Measurements from ENCODE around the gene HS3ST2. TPM values are rescaled to one million over a fixed set of nuclear protein-coding genes. Genes with fewer than 3 reads are reported as not detected.
A peak's percentile ranks its signal among the peaks of the same experiment; 100 is the strongest.

HS3ST2 gene
- total and polyA plus RNA-seq, 8 donors = 0.10 to 2.7 (median 0.40) TPM; not detected in 2

GRCh38 chr16:22784690-22785214, 29.2 kb upstream of the HS3ST2 start:
- WGBS, 5 donors = 76 to 82% (median 80%) methylated on average over 6 of the region's 6 CpGs

GRCh38 chr16:22785552-22785951, 28.4 kb upstream of the HS3ST2 start:
- intact Hi-C loops (cut with DNase I; ENCODE audit: low total_unique reads) = no loop called here
- TF ChIP-seq EP300 (IDR thresholded peaks at IDR 0.05) (no peak), POLR2A (IDR thresholded peaks at IDR 0.05) (no peak), POLR2AphosphoS5 (IDR thresholded peaks at IDR 0.05) (no peak), CTCF (IDR thresholded peaks at IDR 0.05) (no peak)
- peaks cover 0 to 10% (median 3%) of the 10 kb centered on the region in 4 donors for H3K4me1 ChIP-seq

More at GRCh38 chr16:22784690-22785214, 29.2 kb upstream of the HS3ST2 start:
- H3K36me3 ChIP-seq = no peaks in the 10 kb centered on the region
- H3K9me3 ChIP-seq = no peaks in the 10 kb centered on the region
- H3K27ac ChIP-seq = no peak overlapping the region
- no peak overlapping the region for H3K4me3 ChIP-seq
- intact Hi-C loops (cut with DNase I; ENCODE audit: low total_unique reads) = no loop called here
- H3K4me1 ChIP-seq = peaks cover 0 to 10% (median 3%) of the 10 kb centered on the region in 4 donors
- H3K27me3 ChIP-seq = no peaks in the 10 kb centered on the region
- DNase-seq = no peak
- no peak for TF ChIP-seq CTCF (IDR thresholded peaks at IDR 0.05)
- TF ChIP-seq POLR2A (IDR thresholded peaks at IDR 0.05) = no peak
- TF ChIP-seq POLR2AphosphoS5 (IDR thresholded peaks at IDR 0.05) = no peak
- no peak for TF ChIP-seq EP300 (IDR thresholded peaks at IDR 0.05)

DNA sequence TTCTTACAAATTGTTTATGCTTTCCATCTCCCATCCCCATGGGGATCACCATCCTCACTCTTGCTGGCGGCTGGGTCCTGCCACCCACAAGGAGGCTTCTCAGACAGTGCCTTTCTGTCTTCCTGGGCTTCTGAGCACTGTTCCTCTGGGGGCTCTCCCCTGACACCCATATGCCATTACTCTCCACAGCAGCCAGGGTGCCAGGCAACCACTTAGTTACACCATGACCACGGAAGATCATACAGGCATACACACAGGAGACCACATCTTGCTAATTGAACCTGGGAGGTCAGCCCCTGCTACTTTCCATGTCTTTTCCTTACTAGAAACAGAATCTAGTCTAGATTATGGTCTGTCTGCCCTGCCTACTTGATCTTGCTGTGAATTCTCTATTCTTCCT, 27.7 kb upstream of the HS3ST2 start:
- H3K27me3 ChIP-seq = no peaks in the 10 kb centered on the region
- no peaks in the 10 kb centered on the region for H3K36me3 ChIP-seq
- H3K4me3 ChIP-seq = no peak overlapping the region
- no peak overlapping the region for H3K27ac ChIP-seq
- 81 to 95% (median 83%) methylated on average over 2 of the region's 2 CpGs for WGBS, 5 donors
- intact Hi-C loops (cut with DNase I; ENCODE audit: low total_unique reads) = no loop called here
- no peak for DNase-seq
- H3K4me1 ChIP-seq = peaks cover 0 to 10% (median 3%) of the 10 kb centered on the region in 4 donors
- no peak for TF ChIP-seq EP300 (IDR thresholded peaks at IDR 0.05)
- TF ChIP-seq CTCF (IDR thresholded peaks at IDR 0.05) = no peak
- no peak for TF ChIP-seq POLR2A (IDR thresholded peaks at IDR 0.05)
- TF ChIP-seq POLR2AphosphoS5 (IDR thresholded peaks at IDR 0.05) = no peak
- H3K9me3 ChIP-seq = no peaks in the 10 kb centered on the region

More at GRCh38 chr16:22785552-22785951, 28.4 kb upstream of the HS3ST2 start:
- H3K36me3 ChIP-seq = no peaks in the 10 kb centered on the region
- no peaks in the 10 kb centered on the region for H3K27me3 ChIP-seq
- H3K4me3 ChIP-seq = no peak overlapping the region
- no peak for DNase-seq
- H3K27ac ChIP-seq = no peak overlapping the region
- H3K9me3 ChIP-seq = no peaks in the 10 kb centered on the region
- WGBS, 5 donors = 73 to 81% (median 77%) methylated on average over 5 of the region's 5 CpGs

GRCh38 chr16:22786691-22787090, 27.3 kb upstream of the HS3ST2 start:
- H3K9me3 ChIP-seq = no peaks in the 10 kb centered on the region
- intact Hi-C loops (cut with DNase I; ENCODE audit: low total_unique reads) = no loop called here
- no peak overlapping the region for H3K4me3 ChIP-seq
- H3K27me3 ChIP-seq = no peaks in the 10 kb centered on the region
- no peaks in the 10 kb centered on the region for H3K36me3 ChIP-seq
- no peak for TF ChIP-seq EP300 (IDR thresholded peaks at IDR 0.05)
- WGBS, 5 donors = 65 to 79% (median 73%) methylated on average over 4 of the region's 4 CpGs
- H3K27ac ChIP-seq = no peak overlapping the region
- peaks cover 0 to 10% (median 3%) of the 10 kb centered on the region in 4 donors for H3K4me1 ChIP-seq
- DNase-seq = no peak

DNA sequence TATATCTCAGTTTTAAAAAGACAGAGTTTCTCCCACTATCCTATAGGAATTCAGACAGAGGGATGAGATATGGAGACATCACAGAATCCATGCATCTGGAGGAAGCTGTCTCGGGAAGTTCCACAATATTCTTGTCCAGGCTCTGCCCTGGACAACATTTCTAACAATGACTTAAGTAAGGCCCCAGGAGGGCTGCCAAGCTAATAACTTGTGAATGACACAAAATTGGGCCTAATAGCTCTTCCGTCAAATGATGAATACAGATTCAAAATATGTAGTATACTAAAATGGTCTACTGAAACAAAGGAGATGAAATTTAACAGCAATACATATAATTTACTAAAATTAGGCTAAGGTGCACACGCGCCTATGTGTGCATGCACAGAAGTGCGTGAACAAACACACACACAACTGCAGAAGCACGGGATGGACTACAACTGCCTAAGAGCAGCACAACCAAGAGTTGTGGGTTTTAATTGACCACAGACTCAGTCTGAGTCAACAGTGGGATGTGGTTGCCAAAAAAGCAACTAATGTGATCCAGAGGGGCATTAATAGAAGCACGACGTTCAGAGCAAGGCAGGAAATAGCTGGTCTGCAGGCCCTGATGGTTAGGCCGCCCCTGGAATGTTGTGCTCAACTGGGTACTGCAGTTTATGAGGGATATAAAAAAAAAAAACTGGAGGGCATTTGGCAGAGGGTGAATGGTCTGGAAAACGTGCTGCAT, 26.3 kb upstream of the HS3ST2 start:
- TF ChIP-seq CTCF (IDR thresholded peaks at IDR 0.05) (no peak), POLR2AphosphoS5 (IDR thresholded peaks at IDR 0.05) (no peak), POLR2A (IDR thresholded peaks at IDR 0.05) (no peak), EP300 (IDR thresholded peaks at IDR 0.05) (no peak)
- H3K9me3 ChIP-seq = no peaks in the 10 kb centered on the region
- 57 to 61% (median 59%) methylated on average over 10 of the region's 10 CpGs for WGBS, 5 donors
- H3K27me3 ChIP-seq = no peaks in the 10 kb centered on the region
- H3K4me3 ChIP-seq = no peak overlapping the region
- no peak overlapping the region for H3K27ac ChIP-seq
- H3K4me1 ChIP-seq = peaks cover 0 to 10% (median 3%) of the 10 kb centered on the region in 4 donors
- intact Hi-C loops (cut with DNase I; ENCODE audit: low total_unique reads) = no loop called here
- H3K36me3 ChIP-seq = no peaks in the 10 kb centered on the region
- peak in 1 of 2 donors; percentile 16 for DNase-seq

Measured in stomach (tissue), 9 donors.